K562 (cell line): ENCODE data around the gene NMBR. TPM values are rescaled to one million over a fixed set of nuclear protein-coding genes. Genes with fewer than 3 reads are reported as not detected.

Source experiments
- ATAC-seq: fragments of 200-7000 bp; cut with Tn5 transposase; 3 replicates; pipeline ENCODE4 v1.9.1; 2020; ENCODE audit warnings: moderate library complexity
- BruUV-seq: library from RNA; stranded (reverse); fragments of 400-500 nt; replicated peaks from 2 replicates; lab custom pipeline; 2021; lab: Mats Ljungman, UMichigan
- CTCF ChIA-PET: fragments of 300-600 bp; formaldehyde crosslinking; extraction: SDS; loops from one replicate; lab custom pipeline; 2021; ENCODE audit warnings: low intra/inter-chr PET ratio; lab: Yijun Ruan, JAX
- POLR2A ChIA-PET: fragments of 300-600, 350-650 bp; sonication (Branson Sonifier 250); formaldehyde crosslinking; extraction: SDS; loops from one replicate; lab custom pipeline; 2021; ENCODE audit warnings: antibody characterized with exemption, inconsistent platforms; lab: Yijun Ruan, JAX
- DNase-seq, 4 experiments: peaks; one replicate each; pipeline versions ENCODE4 v3.0.0 to v3.0.0-alpha.2; 2011 to 2018; ENCODE audit warnings: low spot score in 3 of 4, mixed read lengths in 3 of 4; ENCODE audit errors: extremely low read depth in 1 of 4
- FAIRE-seq: peaks from 2 replicates; lab custom pipeline; 2011; peaks lifted over from hg19 to GRCh38; lab: Jason Lieb, UNC
- H2AFZ ChIP-seq: 2 replicates; pipeline ENCODE4 v1.6.0; 2011; ENCODE audit warnings: low read depth, low read length, control low read depth, inconsistent platforms
- H3K27ac ChIP-seq: fragments of 200-600 bp; 3 replicates; pipeline ENCODE4 v1.8.0; 2011; ENCODE audit warnings: low read depth, mild to moderate bottlenecking, control low read depth, inconsistent platforms, low read length, moderate library complexity, mixed read lengths; ENCODE audit errors: extremely low read depth
- H3K27me3 ChIP-seq, 2 experiments: fragments of 300-600 bp in 1 of 2; 2 replicates in 1 of 2; 3 replicates in 1 of 2; pipeline versions ENCODE4 v1.6.0 to v1.8.0; 2011; ENCODE audit warnings: inconsistent platforms in 2 of 2, low read length in 2 of 2, mild to moderate bottlenecking in 1 of 2, mixed read lengths in 1 of 2, moderate library complexity in 1 of 2; ENCODE audit not compliant: control insufficient read depth in 2 of 2, insufficient read depth in 2 of 2
- H3K36me3 ChIP-seq: fragments of 300-600 bp; 3 replicates; pipeline ENCODE4 v1.8.0; 2011; ENCODE audit warnings: mild to moderate bottlenecking, low read length, inconsistent platforms; ENCODE audit not compliant: control insufficient read depth, insufficient read depth
- H3K4me1 ChIP-seq, 2 experiments: fragments of 200-600 bp in 1 of 2; replicated peaks in 1 of 2; 2 replicates in 1 of 2; 3 replicates in 1 of 2; pipeline versions ENCODE4 v1.5.1 to v1.8.0; 2011; ENCODE audit warnings: inconsistent platforms in 2 of 2, low read length in 2 of 2, mild to moderate bottlenecking in 1 of 2, mixed read lengths in 1 of 2, moderate library complexity in 1 of 2; ENCODE audit not compliant: control insufficient read depth in 2 of 2, insufficient read depth in 2 of 2
- H3K4me2 ChIP-seq: 2 replicates; pipeline ENCODE4 v1.6.1; 2011; ENCODE audit warnings: low read length, control low read depth, inconsistent platforms, mixed read lengths; ENCODE audit not compliant: insufficient read depth
- H3K4me3 ChIP-seq: fragments of 200-600 bp; sonication (generic), shearing (Covaris generic); 2 replicates; pipeline ENCODE4 v1.5.1; 2016; ENCODE audit warnings: control low read depth, inconsistent platforms
- H3K79me2 ChIP-seq: fragments of 200-600 bp; 3 replicates; pipeline ENCODE4 v1.8.0; 2011; ENCODE audit warnings: low read length, inconsistent platforms; ENCODE audit not compliant: control insufficient read depth, insufficient read depth
- H3K9ac ChIP-seq, 2 experiments: 2 replicates each; pipeline versions ENCODE4 v1.6.0 to v1.6.1; 2011; ENCODE audit warnings: low read depth in 2 of 2, low read length in 2 of 2, control low read depth in 1 of 2, inconsistent platforms in 1 of 2, mild to moderate bottlenecking in 1 of 2, mixed read lengths in 1 of 2; ENCODE audit not compliant: insufficient read depth in 1 of 2
- H3K9me1 ChIP-seq: one replicate; pipeline ENCODE4 v1.6.0; 2011; ENCODE audit warnings: inconsistent platforms, mild to moderate bottlenecking, low read length, moderate library complexity; ENCODE audit not compliant: control insufficient read depth, insufficient read depth
- H3K9me3 ChIP-seq: replicated peaks from 2 replicates; pipeline ENCODE4 v1.5.1; 2011; ENCODE audit warnings: low read depth, low read length, inconsistent platforms; ENCODE audit not compliant: control insufficient read depth, insufficient read depth
- H4K20me1 ChIP-seq: replicated peaks from 2 replicates; pipeline ENCODE4 v1.6.1; 2011; ENCODE audit warnings: low read length, inconsistent platforms, mixed read lengths; ENCODE audit not compliant: control insufficient read depth, insufficient read depth
- ATF6 ChIP-seq: sonication (generic); formaldehyde crosslinking; IDR thresholded peaks from 2 replicates; pipeline ENCODE4 v1.4.0; 2020; ENCODE audit warnings: mild to moderate bottlenecking, missing genetic modification reagents
- BCL6 ChIP-seq: fragments of 250-450 bp; sonication (Bioruptor Pico); IDR thresholded peaks from 2 replicates; pipeline ENCODE4 v1.4.0; 2020
- CXXC5 ChIP-seq: fragments of 250-450 bp; sonication (Bioruptor Pico); IDR thresholded peaks from 2 replicates; pipeline ENCODE4 v1.8.0; 2022; ENCODE audit warnings: inconsistent platforms, mild to moderate bottlenecking, moderate library complexity
- E2F3 ChIP-seq: fragments of 250-450 bp; sonication (Bioruptor Pico); IDR thresholded peaks from 2 replicates; pipeline ENCODE4 v1.4.0; 2020; ENCODE audit warnings: mild to moderate bottlenecking
- FOXA1 ChIP-seq: fragments of 450-650 bp; IDR thresholded peaks from 2 replicates; pipeline ENCODE4 v1.6.1; 2016; ENCODE audit warnings: mild to moderate bottlenecking, borderline replicate concordance
- GTF2A2 ChIP-seq: IDR thresholded peaks from 2 replicates; pipeline ENCODE4 v1.6.1; 2016; ENCODE audit warnings: mild to moderate bottlenecking, missing genetic modification characterization, missing compliant biosample characterization
- HDAC6 ChIP-seq: IDR thresholded peaks from 2 replicates; pipeline ENCODE4 v1.6.1; 2012; ENCODE audit warnings: low read depth, mild to moderate bottlenecking, control low read depth, inconsistent platforms, low read length, moderate library complexity
- HMG20B ChIP-seq: fragments of 250-450 bp; sonication (Bioruptor Pico); IDR thresholded peaks from 2 replicates; pipeline ENCODE4 v1.5.0; 2021; ENCODE audit warnings: mild to moderate bottlenecking
- KAT2B ChIP-seq: IDR thresholded peaks from one replicate; pipeline ENCODE4 v1.6.1; 2012; ENCODE audit warnings: low read depth, mild to moderate bottlenecking, control low read depth, inconsistent platforms, low read length, moderate library complexity
- KHSRP ChIP-seq: fragments of 450-650 bp; IDR thresholded peaks from 2 replicates; pipeline ENCODE4 v1.6.1; 2017
- PCBP1 ChIP-seq: fragments of 200-400 bp; formaldehyde crosslinking; IDR thresholded peaks from 2 replicates; pipeline ENCODE4 v1.6.1; 2018; ENCODE audit warnings: mild to moderate bottlenecking, low read depth, low read length; ENCODE audit not compliant: poor library complexity, severe bottlenecking
- SREBF1 ChIP-seq: fragments of 150-350 bp; IDR thresholded peaks from 2 replicates; pipeline ENCODE4 v1.6.1; 2014; ENCODE audit warnings: antibody characterized with exemption, low read depth, low read length, borderline replicate concordance
- WHSC1 ChIP-seq: IDR thresholded peaks from one replicate; pipeline ENCODE4 v1.6.1; 2012; ENCODE audit warnings: low read length, control low read depth, inconsistent platforms
- ZBED1 ChIP-seq: IDR thresholded peaks from 2 replicates; pipeline ENCODE4 v1.6.1; 2014
- ZFP30 ChIP-seq: fragments of 250-450 bp; sonication (Bioruptor Pico); IDR thresholded peaks from 2 replicates; pipeline ENCODE4 v1.8.0; 2022; ENCODE audit warnings: moderate library complexity, mild to moderate bottlenecking, inconsistent platforms, borderline replicate concordance
- ZNF398 ChIP-seq: fragments of 250-450 bp; sonication (Bioruptor Pico); IDR thresholded peaks from 2 replicates; pipeline ENCODE4 v1.8.0; 2021; ENCODE audit warnings: moderate library complexity, mild to moderate bottlenecking, inconsistent platforms
- WGBS: fragments of 100-300 bp; shearing (Covaris generic); methylation state at CpG from one replicate; pipeline ENCODE4 v1.1.6; 2016; ENCODE audit warnings: low coverage, mixed read lengths; ENCODE audit not compliant: insufficient coverage; ENCODE audit errors: missing lambda C conversion rate; 5-methylcytosine and 5-hydroxymethylcytosine counted together
- in situ Hi-C: fragments of 300-500 bp; cut with MboI; formaldehyde crosslinking; loops from 4 replicates; pipeline ENCODE4 v1.15.0; 2018; ENCODE audit warnings: inconsistent platforms, mixed read lengths
- intact Hi-C: fragments of 100-400 bp; cut with micrococcal nuclease; formaldehyde crosslinking; loops from 2 replicates; pipeline ENCODE4 v1.14.2; 2022
- polyA plus RNA-seq, 8 experiments: library from polyadenylated mRNA; depleted of rRNA in 4 of 8; stranded (reverse) in 5 of 8; unstranded in 3 of 8; fragments of >200 nt; fragmentation: Nextera tagmentation in 2 of 8; fragmentation: Illumina TruSeq in 1 of 8; extraction: Ambion mirVana in 2 of 8; extraction: Trizol in 1 of 8; gene quantifications; 2 replicates each; pipeline versions ENCODE4 v1.2.1 to v1.2.3, GENCODE V29; 2011 to 2014; ENCODE audit warnings: inconsistent platforms in 1 of 8, missing spikeins in 1 of 8
- total RNA-seq, 7 experiments: library from RNA; depleted of rRNA in 6 of 7; stranded (reverse); fragments of >200 nt in 6 of 7; fragmentation: Illumina TruSeq in 2 of 7; extraction: Trizol in 2 of 7; gene quantifications; 2 replicates each; pipeline versions ENCODE4 v1.2.1 to v1.2.3, GENCODE V29; 2011 to 2021; ENCODE audit warnings: low replicate concordance in 1 of 7
- TF ChIP-seq, protein P1 (sequence below): fragments of 250-450 bp; sonication (Bioruptor Pico); IDR thresholded peaks from 2 replicates; pipeline ENCODE4 v1.5.0; 2021; ENCODE audit warnings: mild to moderate bottlenecking, borderline replicate concordance

The NMBR gene
- total and polyA plus RNA-seq, 9 of the 15 experiments (the other 6 are each of a cell fraction or from before 2014, with no cell fraction given), result not detected

GRCh38 chr6:142165227-142165626 lies 18.3 kb upstream of the NMBR start:
- 0 out of 5 replicates have a peak, but pooled peaks cover 0 to 3% of the 10 kb centered on the region in 2 experiments for H3K4me1 ChIP-seq
- ChIA-PET CTCF (no interaction called here), POLR2A (interaction anchor here (1.0 kb wide), 1 partner anchor 13 kb away, joined by 9 read pairs; no protein-coding TSS in a partner anchor)
- H3K79me2 ChIP-seq, result peaks cover 40% of the 10 kb centered on the region
- H3K36me3 ChIP-seq, result peaks cover 22% of the 10 kb centered on the region
- no TSS peak for BruUV-seq
- in situ Hi-C loops (no loop called here), intact Hi-C loops (no loop called here)
- H3K27me3 ChIP-seq, result no peaks in the 10 kb centered on the region
- H2AFZ ChIP-seq, result no peak overlapping the region
- H3K4me3 ChIP-seq, result no peak overlapping the region
- H3K27ac ChIP-seq, result no peak overlapping the region
- DNase-seq, result no peak
- no peaks in the 10 kb centered on the region for H3K9me1 ChIP-seq
- no peaks in the 10 kb centered on the region for H3K9me3 ChIP-seq
- H3K9ac ChIP-seq, result no peak overlapping the region
- TF ChIP-seq SREBF1 (no peak), KHSRP (no peak), ZFP30 (CRISPR knock-in tag) (no peak), FOXA1 (no peak), ZNF398 (CRISPR knock-in tag) (no peak), HMG20B (CRISPR knock-in tag) (no peak), BCL6 (CRISPR knock-in tag) (no peak), HDAC6 (no peak), PCBP1 (no peak), ATF6 (CRISPR knock-in tag) (no peak), KAT2B (no peak), GTF2A2 (tag) (no peak), WHSC1 (no peak), ZBED1 (no peak), CXXC5 (CRISPR knock-in tag) (no peak), E2F3 (CRISPR knock-in tag) (no peak)
- TF ChIP-seq, protein P1, sequence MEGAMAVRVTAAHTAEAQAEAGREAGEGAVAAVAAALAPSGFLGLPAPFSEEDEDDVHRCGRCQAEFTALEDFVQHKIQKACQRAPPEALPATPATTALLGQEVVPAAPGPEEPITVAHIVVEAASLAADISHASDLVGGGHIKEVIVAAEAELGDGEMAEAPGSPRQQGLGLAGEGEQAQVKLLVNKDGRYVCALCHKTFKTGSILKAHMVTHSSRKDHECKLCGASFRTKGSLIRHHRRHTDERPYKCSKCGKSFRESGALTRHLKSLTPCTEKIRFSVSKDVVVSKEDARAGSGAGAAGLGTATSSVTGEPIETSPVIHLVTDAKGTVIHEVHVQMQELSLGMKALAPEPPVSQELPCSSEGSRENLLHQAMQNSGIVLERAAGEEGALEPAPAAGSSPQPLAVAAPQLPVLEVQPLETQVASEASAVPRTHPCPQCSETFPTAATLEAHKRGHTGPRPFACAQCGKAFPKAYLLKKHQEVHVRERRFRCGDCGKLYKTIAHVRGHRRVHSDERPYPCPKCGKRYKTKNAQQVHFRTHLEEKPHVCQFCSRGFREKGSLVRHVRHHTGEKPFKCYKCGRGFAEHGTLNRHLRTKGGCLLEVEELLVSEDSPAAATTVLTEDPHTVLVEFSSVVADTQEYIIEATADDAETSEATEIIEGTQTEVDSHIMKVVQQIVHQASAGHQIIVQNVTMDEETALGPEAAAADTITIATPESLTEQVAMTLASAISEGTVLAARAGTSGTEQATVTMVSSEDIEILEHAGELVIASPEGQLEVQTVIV (CRISPR knock-in tag), result no peak
- 91% methylated on average over 4 of the region's 4 CpGs for WGBS
- no peak for ATAC-seq
- no peak overlapping the region for H3K4me2 ChIP-seq
- H4K20me1 ChIP-seq, result no peaks in the 10 kb centered on the region
- no peak for FAIRE-seq
